ENCODE data around the gene AZIN2. TPM values are rescaled to one million over a fixed set of nuclear protein-coding genes. Genes with fewer than 3 reads are reported as not detected.

Gene AZIN2
- total RNA-seq, 1 donor from 2014 or later, result 0.60 TPM

Other genes starting within 250 kb of the AZIN2 start
- 0.20 and 0.44 TPM in 2 replicates for gene FNDC5, start 210.2 kb upstream of the AZIN2 start, total RNA-seq
- gene HPCA, start 194.7 kb upstream of the AZIN2 start, total RNA-seq, result not detected in 2 replicates
- 20.0 and 21.1 TPM in 2 replicates for gene TMEM54, start 179.8 kb upstream of the AZIN2 start, total RNA-seq
- gene RNF19B, start 116.3 kb upstream of the AZIN2 start, total RNA-seq, result 8.5 and 12.9 TPM in 2 replicates
- gene AK2, start 44.3 kb upstream of the AZIN2 start, total RNA-seq, result 46.2 and 54.6 TPM in 2 replicates
- gene TRIM62, start 100.9 kb downstream of the AZIN2 start, total RNA-seq, result 1.2 and 2.4 TPM in 2 replicates
- 5.4 and 6.3 TPM in 2 replicates for gene ZNF362, start 175.3 kb downstream of the AZIN2 start, total RNA-seq
- not detected in 2 replicates for gene A3GALT2, start 239.9 kb downstream of the AZIN2 start, total RNA-seq

Data from lung microvascular endothelial cell (primary cell).